Duodenal mucosa (tissue), 2 donors: ENCODE data around the gene ZNF574.
A peak's percentile ranks its signal among the peaks of the same experiment; 100 is the strongest.
"Not testable (repeated sequence)": the region's sequence is repeated elsewhere in the genome, so short reads cannot be mapped to it uniquely, and the experiment has no call there.

Experiments
- H3K27ac ChIP-seq: one replicate; pipeline ENCODE4 v1.7.0; 2013; ENCODE audit warnings: low read depth, low read length
- H3K27me3 ChIP-seq, 2 donors: one replicate each; pipeline ENCODE4 v1.7.0; 2013; ENCODE audit warnings: low read length in 2 of 2, control low read depth in 1 of 2; ENCODE audit not compliant: insufficient read depth in 2 of 2, control insufficient read depth in 1 of 2
- H3K36me3 ChIP-seq, 2 donors: one replicate each; pipeline ENCODE4 v1.7.0; 2013; ENCODE audit warnings: low read length in 2 of 2, control low read depth in 1 of 2; ENCODE audit not compliant: insufficient read depth in 2 of 2, control insufficient read depth in 1 of 2
- H3K4me1 ChIP-seq, 2 donors: one replicate each; pipeline ENCODE4 v1.7.0; 2013; ENCODE audit warnings: low read length in 2 of 2, control low read depth in 1 of 2; ENCODE audit not compliant: insufficient read depth in 2 of 2, control insufficient read depth in 1 of 2
- H3K4me3 ChIP-seq, 2 donors: one replicate each; pipeline ENCODE4 v1.7.0; 2013; ENCODE audit warnings: low read length in 2 of 2, low read depth in 1 of 2
- H3K9ac ChIP-seq, 2 donors: one replicate each; pipeline ENCODE4 v1.7.0; 2013; ENCODE audit warnings: low read length in 2 of 2, low read depth in 1 of 2
- H3K9me3 ChIP-seq, 2 donors: one replicate each; pipeline ENCODE4 v1.7.0; 2013; ENCODE audit warnings: low read length in 2 of 2, control low read depth in 1 of 2; ENCODE audit not compliant: control insufficient read depth in 1 of 2

The ZNF574 gene, protein sequence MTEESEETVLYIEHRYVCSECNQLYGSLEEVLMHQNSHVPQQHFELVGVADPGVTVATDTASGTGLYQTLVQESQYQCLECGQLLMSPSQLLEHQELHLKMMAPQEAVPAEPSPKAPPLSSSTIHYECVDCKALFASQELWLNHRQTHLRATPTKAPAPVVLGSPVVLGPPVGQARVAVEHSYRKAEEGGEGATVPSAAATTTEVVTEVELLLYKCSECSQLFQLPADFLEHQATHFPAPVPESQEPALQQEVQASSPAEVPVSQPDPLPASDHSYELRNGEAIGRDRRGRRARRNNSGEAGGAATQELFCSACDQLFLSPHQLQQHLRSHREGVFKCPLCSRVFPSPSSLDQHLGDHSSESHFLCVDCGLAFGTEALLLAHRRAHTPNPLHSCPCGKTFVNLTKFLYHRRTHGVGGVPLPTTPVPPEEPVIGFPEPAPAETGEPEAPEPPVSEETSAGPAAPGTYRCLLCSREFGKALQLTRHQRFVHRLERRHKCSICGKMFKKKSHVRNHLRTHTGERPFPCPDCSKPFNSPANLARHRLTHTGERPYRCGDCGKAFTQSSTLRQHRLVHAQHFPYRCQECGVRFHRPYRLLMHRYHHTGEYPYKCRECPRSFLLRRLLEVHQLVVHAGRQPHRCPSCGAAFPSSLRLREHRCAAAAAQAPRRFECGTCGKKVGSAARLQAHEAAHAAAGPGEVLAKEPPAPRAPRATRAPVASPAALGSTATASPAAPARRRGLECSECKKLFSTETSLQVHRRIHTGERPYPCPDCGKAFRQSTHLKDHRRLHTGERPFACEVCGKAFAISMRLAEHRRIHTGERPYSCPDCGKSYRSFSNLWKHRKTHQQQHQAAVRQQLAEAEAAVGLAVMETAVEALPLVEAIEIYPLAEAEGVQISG

DNA sequence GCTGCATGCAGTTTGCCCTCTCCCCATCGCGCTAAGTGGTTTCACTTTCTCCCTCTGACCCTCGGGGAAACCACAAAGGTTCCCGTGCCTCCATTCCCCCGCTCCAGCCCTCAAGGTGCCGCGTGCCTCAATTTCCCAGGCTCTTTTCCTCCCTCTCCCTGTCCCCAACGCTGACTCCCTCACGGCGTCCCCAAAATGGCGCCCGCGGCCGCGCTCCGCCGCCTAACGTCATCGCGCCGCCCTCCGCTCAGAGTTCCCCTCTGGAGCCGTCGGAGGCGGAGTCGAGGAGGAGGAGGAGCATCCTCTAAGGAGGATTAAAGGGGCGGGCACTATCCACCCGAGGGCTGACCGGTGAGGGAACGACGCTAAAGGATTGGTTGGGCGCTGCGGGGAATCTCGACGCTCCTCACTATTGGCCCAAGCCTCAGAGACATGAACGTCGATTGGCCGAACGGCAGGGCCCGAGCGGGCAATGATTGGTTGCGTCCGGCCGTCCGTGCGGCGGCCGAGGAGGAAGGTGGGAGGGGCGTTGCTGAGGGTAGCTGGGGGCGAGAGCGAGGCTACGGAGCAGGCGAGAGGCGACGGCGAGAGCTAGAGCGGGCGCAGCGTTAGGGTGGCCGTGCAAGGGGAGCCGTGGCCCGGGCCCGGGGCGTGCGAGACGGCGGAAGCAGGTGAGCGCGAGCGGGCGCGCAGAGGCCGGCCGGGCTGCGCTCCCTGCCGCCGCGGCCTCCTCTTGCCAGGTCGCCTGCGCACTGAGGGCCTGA is at the start of gene ZNF574:
TSS of gene ZNF574 (plus strand) at position 551 of the 764 bp plus-strand sequence. CDS start 2,441 bp downstream, outside the sequence.
- Histone ChIP-seq H3K36me3 (peaks cover 21 to 26% of the 10 kb centered on the region in 2 donors), H3K4me3 (peak within 1 kb of the TSS; percentile 91 to 92), H3K27ac (peak within 1 kb of the TSS; percentile 96), H3K9me3 (no peaks in the 10 kb centered on the region), H3K27me3 (no peaks in the 10 kb centered on the region), H3K9ac (peak within 1 kb of the TSS; percentile 99), H3K4me1 (peaks cover 14 to 18% of the 10 kb centered on the region in 2 donors)

DNA sequence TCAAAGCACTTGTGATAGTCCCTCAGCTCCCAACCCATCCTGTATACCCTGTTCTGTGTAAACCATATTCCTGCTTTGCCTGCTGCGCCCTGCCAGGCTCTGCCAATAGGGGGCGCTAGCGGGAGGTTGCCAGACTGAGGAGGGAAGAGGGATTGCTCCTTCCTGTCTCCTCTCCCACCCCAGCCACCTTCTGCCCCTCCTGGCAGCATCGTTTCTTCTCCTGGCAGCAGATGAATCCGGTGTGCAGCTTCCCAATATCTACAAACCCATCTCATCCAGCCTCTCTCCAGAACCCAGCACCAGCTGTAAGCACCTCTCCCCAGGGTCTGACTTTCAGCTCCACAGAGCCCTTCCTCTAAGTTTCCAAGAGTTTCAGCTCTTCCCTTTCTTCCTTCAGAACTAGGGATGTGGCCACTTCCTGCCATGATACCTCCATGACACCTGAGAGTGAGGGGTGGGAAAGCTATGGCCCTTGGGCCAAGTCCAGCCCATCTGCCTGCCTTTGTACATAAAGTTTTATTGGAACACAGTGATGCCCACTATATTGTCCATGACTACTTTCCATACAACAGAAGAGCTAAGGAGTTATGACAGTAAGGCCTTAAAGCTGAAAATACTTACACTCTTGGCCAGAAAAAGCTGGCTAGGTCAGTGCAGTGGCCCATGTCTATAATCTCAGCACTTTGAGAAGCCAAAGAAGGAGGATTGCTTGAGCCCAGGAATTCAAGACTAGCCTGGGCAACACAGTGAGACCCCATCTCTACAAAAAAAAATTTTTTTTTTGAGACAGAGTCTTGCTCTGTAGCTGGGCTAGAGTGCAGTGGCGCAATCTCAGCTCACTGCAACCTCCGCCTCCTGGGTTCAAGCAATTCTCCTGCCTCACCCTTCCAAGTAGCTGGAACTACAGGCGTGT is 47.4 kb upstream of the ZNF574 start:
- H3K9me3 ChIP-seq = no peaks in the 10 kb centered on the region
- no peak overlapping the region for H3K4me3 ChIP-seq
- H3K27me3 ChIP-seq = no peaks in the 10 kb centered on the region
- H3K36me3 ChIP-seq = no peaks in the 10 kb centered on the region
- H3K27ac ChIP-seq = no peak overlapping the region
- H3K4me1 ChIP-seq = peaks cover 5 to 7% of the 10 kb centered on the region in 2 donors
- no peak overlapping the region for H3K9ac ChIP-seq

DNA sequence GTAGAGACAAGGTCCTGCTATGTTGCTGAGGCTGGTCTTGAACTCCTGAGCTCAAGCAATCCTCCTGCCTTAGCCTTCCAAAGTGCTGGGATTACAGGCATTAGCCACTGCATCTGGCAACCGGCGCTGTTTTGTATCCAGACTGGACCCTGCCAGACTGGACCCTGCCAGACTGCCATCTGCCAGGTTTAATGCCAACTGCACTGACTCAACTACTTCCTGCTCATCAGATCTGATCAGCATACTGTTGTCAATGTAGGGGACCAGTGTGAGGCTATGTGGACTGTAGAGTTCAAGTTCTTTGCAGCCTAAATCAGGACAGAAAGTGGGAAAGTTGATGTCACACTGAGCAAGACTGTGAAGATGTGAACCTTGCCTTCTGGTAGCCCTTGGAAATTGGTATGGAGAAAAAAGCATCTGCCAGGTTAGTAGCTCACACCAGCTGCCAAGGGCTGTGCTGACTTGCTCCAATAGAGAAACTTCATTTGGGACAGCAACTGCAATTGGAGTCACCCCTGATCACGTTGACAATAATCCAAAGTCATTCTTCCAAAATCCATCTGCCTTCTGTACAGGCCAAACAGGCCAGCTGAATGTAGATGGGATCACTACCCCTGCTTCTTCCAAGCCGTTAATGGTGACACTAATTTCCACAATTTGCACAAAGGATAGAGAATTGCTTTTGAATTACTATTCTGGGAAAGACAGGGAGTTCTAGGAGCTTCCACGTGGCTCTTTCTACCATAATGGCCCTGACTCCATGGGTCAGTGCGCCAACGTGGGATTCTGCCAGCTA is 45.1 kb upstream of the ZNF574 start:
- H3K36me3 ChIP-seq = no peaks in the 10 kb centered on the region
- no peak overlapping the region for H3K9ac ChIP-seq
- H3K9me3 ChIP-seq = no peaks in the 10 kb centered on the region
- no peak overlapping the region for H3K27ac ChIP-seq
- H3K27me3 ChIP-seq = no peaks in the 10 kb centered on the region
- H3K4me1 ChIP-seq = peaks cover 5 to 7% of the 10 kb centered on the region in 2 donors
- H3K4me3 ChIP-seq = no peak overlapping the region

DNA sequence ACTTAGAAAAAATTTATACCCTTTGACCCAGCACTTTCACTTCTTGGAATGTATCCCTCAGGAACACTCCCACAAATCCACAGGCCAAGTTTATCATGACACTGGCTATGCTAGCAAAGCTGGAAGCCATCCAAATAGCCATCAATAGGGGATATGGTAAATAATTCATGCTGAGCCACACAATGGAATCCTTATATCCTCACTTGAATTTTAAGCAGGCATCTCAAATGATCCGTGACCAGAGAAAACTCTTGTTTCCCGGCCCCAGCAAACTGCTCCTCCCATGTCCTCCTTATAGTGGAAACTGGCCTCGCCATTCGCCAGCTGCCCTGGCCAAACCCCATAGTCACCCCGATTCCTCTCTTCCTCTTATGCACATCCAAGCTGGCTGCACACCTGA is 43.5 kb upstream of the ZNF574 start:
- no peaks in the 10 kb centered on the region for H3K36me3 ChIP-seq
- H3K9ac ChIP-seq = no peak overlapping the region
- H3K27me3 ChIP-seq = no peaks in the 10 kb centered on the region
- H3K4me1 ChIP-seq = peaks cover 5 to 7% of the 10 kb centered on the region in 2 donors
- no peaks in the 10 kb centered on the region for H3K9me3 ChIP-seq
- no peak overlapping the region for H3K4me3 ChIP-seq
- no peak overlapping the region for H3K27ac ChIP-seq

DNA sequence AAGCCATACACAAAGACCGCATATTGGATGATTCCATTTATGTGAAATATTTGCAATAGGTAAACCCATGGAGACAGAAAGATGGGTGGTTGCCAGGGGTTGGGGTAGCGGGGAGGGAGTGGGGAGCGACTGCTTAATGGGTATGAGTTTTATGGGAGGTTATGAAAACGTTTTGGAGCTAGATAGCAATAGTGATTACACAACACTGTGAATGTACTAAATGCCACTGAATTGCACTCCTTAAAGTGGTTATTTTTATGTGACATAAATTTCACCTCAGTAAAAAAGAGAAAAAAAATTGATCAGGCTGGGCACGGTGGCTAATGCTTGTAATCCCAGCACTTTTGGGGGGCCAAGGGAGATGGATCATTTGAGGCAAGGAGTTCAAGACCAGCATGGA is 42.6 kb upstream of the ZNF574 start:
- H3K4me1 ChIP-seq = peaks cover 5 to 7% of the 10 kb centered on the region in 2 donors
- no peaks in the 10 kb centered on the region for H3K27me3 ChIP-seq
- no peak overlapping the region for H3K27ac ChIP-seq

DNA sequence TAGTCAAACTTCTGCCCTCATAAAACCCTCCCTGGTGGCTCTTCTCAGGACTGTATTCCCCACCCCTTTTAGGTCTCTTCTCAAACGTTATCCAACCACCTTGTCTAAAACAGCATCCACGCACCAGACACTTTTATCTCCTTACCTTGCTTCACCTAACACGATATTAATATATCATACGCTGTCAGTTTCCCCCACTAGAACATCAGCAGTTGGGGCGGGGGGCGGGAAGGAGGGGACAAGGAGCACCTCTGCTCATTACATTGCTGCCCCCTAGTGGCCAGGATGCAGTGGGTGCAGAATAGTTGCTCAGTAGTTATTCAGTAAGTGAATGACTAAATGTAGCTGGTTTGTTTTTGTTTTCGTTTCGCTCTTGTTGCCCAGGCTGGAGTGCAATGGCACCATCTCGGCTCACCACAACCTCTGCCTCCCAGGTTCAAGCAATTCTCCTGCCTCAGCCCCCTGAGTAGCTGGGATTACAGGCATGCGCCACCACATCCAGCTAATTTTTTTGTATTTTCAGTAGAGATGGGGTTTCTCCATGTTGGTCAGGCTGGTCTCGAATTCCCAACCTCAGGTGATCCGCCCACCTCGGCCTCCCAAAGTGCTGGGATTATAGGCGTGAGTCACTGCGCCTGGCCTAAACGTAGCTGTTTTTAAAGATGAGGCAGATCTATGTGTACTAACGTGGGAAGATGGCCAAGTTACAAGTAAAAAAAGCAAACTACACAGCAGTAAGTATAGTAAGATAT is 41.1 kb upstream of the ZNF574 start:
- H3K4me3 ChIP-seq, H3K36me3 ChIP-seq, H3K9me3 ChIP-seq, H3K27ac ChIP-seq, H3K27me3 ChIP-seq, H3K4me1 ChIP-seq, H3K9ac ChIP-seq: not testable (repeated sequence)

More for the DNA sequence above, 42.6 kb upstream of the ZNF574 start:
- Histone ChIP-seq H3K9ac (no peak overlapping the region), H3K4me3 (no peak overlapping the region), H3K9me3 (no peaks in the 10 kb centered on the region), H3K36me3 (no peaks in the 10 kb centered on the region)

DNA sequence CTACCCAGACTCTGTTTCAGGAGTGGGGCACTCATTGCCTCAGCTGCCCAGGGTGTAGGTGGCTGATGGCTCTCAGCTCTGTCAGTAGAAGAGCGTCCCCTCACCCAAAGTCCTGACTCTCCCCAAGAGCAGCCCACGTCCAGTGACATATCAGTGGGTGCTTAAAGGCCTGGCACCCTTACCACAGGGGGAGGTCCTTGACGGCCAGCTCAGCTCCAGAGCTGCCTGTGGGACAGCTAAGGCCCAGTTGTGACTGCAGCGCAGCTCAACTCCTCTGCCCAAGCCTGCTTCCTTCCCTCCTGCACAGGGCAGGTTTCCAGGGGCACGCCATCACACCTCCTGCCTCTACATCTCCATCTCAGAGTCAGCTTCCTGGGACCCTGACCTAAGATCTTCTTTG is 38.3 kb upstream of the ZNF574 start:
- no peak overlapping the region for H3K9ac ChIP-seq
- H3K4me3 ChIP-seq = no peak overlapping the region
- no peaks in the 10 kb centered on the region for H3K9me3 ChIP-seq
- no peaks in the 10 kb centered on the region for H3K36me3 ChIP-seq
- H3K4me1 ChIP-seq = no peaks in the 10 kb centered on the region
- no peaks in the 10 kb centered on the region for H3K27me3 ChIP-seq
- no peak overlapping the region for H3K27ac ChIP-seq

DNA sequence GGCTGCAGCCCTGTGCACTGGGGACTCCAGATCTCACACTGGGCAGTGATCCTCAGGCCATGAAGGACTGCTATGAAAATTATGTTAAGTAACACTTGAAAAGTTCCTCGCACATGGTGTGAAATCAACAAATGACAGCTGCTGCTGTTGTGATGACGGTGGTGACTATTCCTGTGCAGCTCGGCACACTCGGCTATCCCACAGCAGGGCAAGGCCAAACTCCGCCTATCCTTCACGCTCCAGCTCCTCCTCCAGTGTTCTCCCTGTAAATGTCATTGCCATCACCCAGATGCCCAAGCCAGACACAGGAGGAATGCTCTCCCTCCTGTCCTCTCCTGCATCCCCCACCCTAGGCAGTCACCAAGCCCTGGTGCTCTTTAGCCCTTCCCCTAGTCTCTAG is 37.3 kb upstream of the ZNF574 start:
- Histone ChIP-seq H3K36me3 (no peaks in the 10 kb centered on the region), H3K27ac (no peak overlapping the region), H3K9ac (no peak overlapping the region)

More for the DNA sequence above, 37.3 kb upstream of the ZNF574 start:
- Histone ChIP-seq H3K4me3 (no peak overlapping the region), H3K9me3 (no peaks in the 10 kb centered on the region), H3K4me1 (no peaks in the 10 kb centered on the region), H3K27me3 (no peaks in the 10 kb centered on the region)
